ENCODE results near the gene FARP2. TPM values are rescaled to one million over a fixed set of nuclear protein-coding genes. Genes with fewer than 3 reads are reported as not detected.

FARP2 gene
- total and polyA plus RNA-seq, 2 of the 13 experiments (the other 11 are each of a cell fraction or from before 2014, with no cell fraction given) = 28.0 to 45.4 TPM

DNA sequence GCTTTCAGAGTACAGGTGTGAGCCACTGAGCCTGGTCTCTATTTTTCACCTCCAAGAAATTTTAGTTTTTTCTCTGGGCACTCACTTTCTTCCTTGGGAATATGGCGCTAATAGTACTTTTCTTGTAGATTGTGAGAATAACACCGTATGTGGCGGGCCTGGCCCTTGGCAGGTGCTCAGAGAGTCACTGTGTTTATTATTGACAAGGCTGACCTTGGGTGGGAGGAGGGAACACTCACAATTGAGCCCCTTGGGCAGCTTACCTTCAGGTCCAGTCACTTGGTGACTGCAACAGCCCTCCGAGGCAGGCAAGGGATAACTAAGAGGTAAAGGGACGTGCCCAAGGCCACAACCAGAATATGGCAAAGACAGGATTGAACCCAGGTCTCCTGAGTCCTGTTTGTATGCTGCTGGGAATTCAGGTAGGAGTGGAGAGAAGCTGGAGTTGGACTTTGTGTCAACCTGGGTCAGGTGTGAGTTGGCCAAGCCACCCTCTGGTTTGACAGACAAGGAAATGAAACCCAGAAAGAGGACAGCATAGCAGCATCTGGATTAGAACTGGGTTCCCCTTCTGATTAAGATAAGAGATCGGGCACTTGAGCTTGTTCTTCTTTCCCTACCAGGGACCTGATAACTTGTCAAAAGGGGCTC is 155.1 kb downstream of the FARP2 start:
- TF ChIP-seq GATAD2A (CRISPR knock-in tag; IDR thresholded peaks at IDR 0.05) (0 out of 2 replicates have a peak, but pooled peaks have one; percentile 14), ZSCAN31 (CRISPR knock-in tag; IDR thresholded peaks at IDR 0.05; ENCODE audit: low read depth) (peak; percentile 27; the same call in 1 of the 2 replicates), ZEB1 (IDR thresholded peaks at IDR 0.05; ENCODE audit: insufficient replicate concordance, low read depth) (peak; percentile 67), ZFP36L1 (CRISPR knock-in tag; IDR thresholded peaks at IDR 0.05) (no peak), HNF4A (CRISPR knock-in tag; IDR thresholded peaks at IDR 0.05) (peak; percentile 24; the same call in 1 of the 2 replicates), TBX2 (CRISPR knock-in tag; IDR thresholded peaks at IDR 0.05; ENCODE audit: borderline replicate concordance) (peak; percentile 19; the same call in 1 of the 2 replicates), GATAD1 (CRISPR knock-in tag; IDR thresholded peaks at IDR 0.05) (no peak)
- TF ChIP-seq, protein P1, sequence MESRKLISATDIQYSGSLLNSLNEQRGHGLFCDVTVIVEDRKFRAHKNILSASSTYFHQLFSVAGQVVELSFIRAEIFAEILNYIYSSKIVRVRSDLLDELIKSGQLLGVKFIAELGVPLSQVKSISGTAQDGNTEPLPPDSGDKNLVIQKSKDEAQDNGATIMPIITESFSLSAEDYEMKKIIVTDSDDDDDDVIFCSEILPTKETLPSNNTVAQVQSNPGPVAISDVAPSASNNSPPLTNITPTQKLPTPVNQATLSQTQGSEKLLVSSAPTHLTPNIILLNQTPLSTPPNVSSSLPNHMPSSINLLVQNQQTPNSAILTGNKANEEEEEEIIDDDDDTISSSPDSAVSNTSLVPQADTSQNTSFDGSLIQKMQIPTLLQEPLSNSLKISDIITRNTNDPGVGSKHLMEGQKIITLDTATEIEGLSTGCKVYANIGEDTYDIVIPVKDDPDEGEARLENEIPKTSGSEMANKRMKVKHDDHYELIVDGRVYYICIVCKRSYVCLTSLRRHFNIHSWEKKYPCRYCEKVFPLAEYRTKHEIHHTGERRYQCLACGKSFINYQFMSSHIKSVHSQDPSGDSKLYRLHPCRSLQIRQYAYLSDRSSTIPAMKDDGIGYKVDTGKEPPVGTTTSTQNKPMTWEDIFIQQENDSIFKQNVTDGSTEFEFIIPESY (CRISPR knock-in tag; IDR thresholded peaks at IDR 0.05) = 0 out of 2 replicates have a peak, but pooled peaks have one; percentile 25
- no peak overlapping the region for H3K9ac ChIP-seq (ENCODE audit: insufficient read depth, low read depth, low read length)
- ATAC-seq = no peak
- ChIA-PET POLR2A (interaction anchor here (1.0 to 1.4 kb wide), 2 partner anchors 10 to 15 kb away, joined by 3 read pairs; no protein-coding TSS in a partner anchor), CTCF (ENCODE audit: low intra/inter-chr PET ratio, low total read pairs) (no interaction called here)
- H3K27me3 ChIP-seq (ENCODE audit: control insufficient read depth in 1 of 2, insufficient read depth in 2 of 2, low read length in 2 of 2) = no peaks in the 10 kb centered on the region
- peaks cover 58% of the 10 kb centered on the region for H3K4me1 ChIP-seq (ENCODE audit: insufficient read depth, low read length)
- WGBS (ENCODE audit: low lambda C conversion rate) = 75% methylated on average over 6 of the region's 6 CpGs
- no peaks in the 10 kb centered on the region for H3K36me3 ChIP-seq (replicated peaks in 1 of 2; ENCODE audit: control insufficient read depth in 1 of 2, insufficient read depth in 2 of 2, low read length in 2 of 2)
- H3K27ac ChIP-seq (ENCODE audit: extremely low read length, insufficient read depth, low read length) = no peak overlapping the region
- H3K79me2 ChIP-seq (ENCODE audit: insufficient read depth, low read length) = peaks cover 18% of the 10 kb centered on the region
- peaks cover 10% of the 10 kb centered on the region; the same call in 1 of the 2 replicates for H4K20me1 ChIP-seq (ENCODE audit: insufficient read depth, low read length)
- H2AFZ ChIP-seq (ENCODE audit: low read length) = no peak overlapping the region
- no peaks in the 10 kb centered on the region for H3K9me3 ChIP-seq (ENCODE audit: low read length)
- in situ Hi-C loops (cut with HindIII; ENCODE audit: extremely low pct_ligation_motif_present, low pct_unique_long_range_greater_than_20kb) (no loop called here), intact Hi-C loops (cut with micrococcal nuclease; ENCODE audit: unreplicated experiment) (no loop called here)
- BruUV-seq (replicated peaks) = TSS peak; percentile 51
- FAIRE-seq = no peak
- H3K4me2 ChIP-seq (ENCODE audit: low read depth, low read length) = peak overlapping the region; percentile 23
- DNase-seq (ENCODE audit: low spot score) = no peak
- H3K4me3 ChIP-seq (replicated peaks in 1 of 3; ENCODE audit: insufficient read depth in 1 of 3, low read depth in 2 of 3, low read length in 3 of 3) = no peak overlapping the region

Data from HepG2 (cell line).